SK-N-SH treated with all-trans-retinoic acid at 6 μM for 48 hours (cell line): Measurements from ENCODE around the gene PIWIL1.

ENCODE experiments used
- GLIS3 ChIP-seq: fragments of 250-450 bp; sonication (Bioruptor Pico); IDR thresholded peaks from 2 replicates; pipeline ENCODE4 v1.5.0; 2020; ENCODE audit warnings: mild to moderate bottlenecking, moderate library complexity
- OSR1 ChIP-seq: fragments of 250-450 bp; sonication (Bioruptor Pico); IDR thresholded peaks from 2 replicates; pipeline ENCODE4 v1.8.0; 2022; ENCODE audit warnings: moderate library complexity, mild to moderate bottlenecking, inconsistent platforms
- PATZ1 ChIP-seq: fragments of 250-450 bp; sonication (Bioruptor Pico); IDR thresholded peaks from 2 replicates; pipeline ENCODE4 v1.8.0; 2020; ENCODE audit warnings: mild to moderate bottlenecking, moderate library complexity, borderline replicate concordance
- POU6F1 ChIP-seq: fragments of 250-450 bp; sonication (Bioruptor Pico); IDR thresholded peaks from 2 replicates; pipeline ENCODE4 v1.8.0; 2021; ENCODE audit warnings: low read depth, mild to moderate bottlenecking, moderate library complexity, borderline replicate concordance
- ZFP3 ChIP-seq: fragments of 250-450 bp; sonication (Bioruptor Pico); IDR thresholded peaks from 2 replicates; pipeline ENCODE4 v1.5.0; 2020; ENCODE audit warnings: mild to moderate bottlenecking, moderate library complexity
- ZNF565 ChIP-seq: fragments of 450-650 bp; formaldehyde crosslinking; conservative IDR thresholded peaks from 2 replicates; pipeline ENCODE4 v1.5.0; 2020; ENCODE audit warnings: low read depth, mild to moderate bottlenecking, moderate library complexity

GRCh38 chr12:130367523-130367922 is 29.8 kb downstream of the PIWIL1 start:
- TF ChIP-seq ZFP3 (CRISPR knock-in tag) = no peak
- no peak for TF ChIP-seq ZNF565
- no peak for TF ChIP-seq GLIS3 (CRISPR knock-in tag)
- TF ChIP-seq PATZ1 (CRISPR knock-in tag) = no peak
- TF ChIP-seq OSR1 = no peak
- no peak for TF ChIP-seq POU6F1 (CRISPR knock-in tag)
